GM12873 (cell line): ENCODE data around the gene CPE.

Experiments
- TF ChIP-seq, protein P1 (sequence below): IDR thresholded peaks from 2 replicates; pipeline ENCODE4 v1.5.1; 2012; ENCODE audit warnings: low read depth, mild to moderate bottlenecking, moderate library complexity, low read length, control low read depth; ENCODE audit not compliant: insufficient read depth; ENCODE audit errors: missing control alignments

The CPE gene

DNA sequence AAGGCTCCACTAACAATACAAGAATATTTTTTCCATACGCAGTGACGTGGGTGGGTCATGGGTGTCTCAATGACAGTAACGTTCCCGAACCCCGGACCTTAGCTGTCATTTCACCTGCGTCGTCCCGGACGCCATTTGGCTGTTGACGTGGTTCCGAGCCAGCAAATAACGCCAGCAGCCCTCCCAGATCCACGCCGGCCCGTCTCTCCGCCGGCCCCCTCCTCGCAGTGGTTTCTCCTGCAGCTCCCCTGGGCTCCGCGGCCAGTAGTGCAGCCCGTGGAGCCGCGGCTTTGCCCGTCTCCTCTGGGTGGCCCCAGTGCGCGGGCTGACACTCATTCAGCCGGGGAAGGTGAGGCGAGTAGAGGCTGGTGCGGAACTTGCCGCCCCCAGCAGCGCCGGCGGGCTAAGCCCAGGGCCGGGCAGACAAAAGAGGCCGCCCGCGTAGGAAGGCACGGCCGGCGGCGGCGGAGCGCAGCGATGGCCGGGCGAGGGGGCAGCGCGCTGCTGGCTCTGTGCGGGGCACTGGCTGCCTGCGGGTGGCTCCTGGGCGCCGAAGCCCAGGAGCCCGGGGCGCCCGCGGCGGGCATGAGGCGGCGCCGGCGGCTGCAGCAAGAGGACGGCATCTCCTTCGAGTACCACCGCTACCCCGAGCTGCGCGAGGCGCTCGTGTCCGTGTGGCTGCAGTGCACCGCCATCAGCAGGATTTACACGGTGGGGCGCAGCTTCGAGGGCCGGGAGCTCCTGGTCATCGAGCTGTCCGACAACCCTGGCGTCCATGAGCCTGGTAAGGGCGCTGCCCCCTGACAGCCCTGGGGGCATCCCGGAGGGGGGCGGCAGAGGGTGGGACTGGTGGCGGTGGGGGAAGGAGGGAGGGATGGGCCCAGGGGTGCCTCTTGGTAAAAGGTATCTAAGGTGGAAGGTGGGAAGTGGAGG is at the start of gene CPE:
Gene CPE, plus strand, starts transcription at position 264 of the 933 bp plus-strand sequence. Its CDS starts 214 bp downstream, at position 478.
- TF ChIP-seq, protein P1, sequence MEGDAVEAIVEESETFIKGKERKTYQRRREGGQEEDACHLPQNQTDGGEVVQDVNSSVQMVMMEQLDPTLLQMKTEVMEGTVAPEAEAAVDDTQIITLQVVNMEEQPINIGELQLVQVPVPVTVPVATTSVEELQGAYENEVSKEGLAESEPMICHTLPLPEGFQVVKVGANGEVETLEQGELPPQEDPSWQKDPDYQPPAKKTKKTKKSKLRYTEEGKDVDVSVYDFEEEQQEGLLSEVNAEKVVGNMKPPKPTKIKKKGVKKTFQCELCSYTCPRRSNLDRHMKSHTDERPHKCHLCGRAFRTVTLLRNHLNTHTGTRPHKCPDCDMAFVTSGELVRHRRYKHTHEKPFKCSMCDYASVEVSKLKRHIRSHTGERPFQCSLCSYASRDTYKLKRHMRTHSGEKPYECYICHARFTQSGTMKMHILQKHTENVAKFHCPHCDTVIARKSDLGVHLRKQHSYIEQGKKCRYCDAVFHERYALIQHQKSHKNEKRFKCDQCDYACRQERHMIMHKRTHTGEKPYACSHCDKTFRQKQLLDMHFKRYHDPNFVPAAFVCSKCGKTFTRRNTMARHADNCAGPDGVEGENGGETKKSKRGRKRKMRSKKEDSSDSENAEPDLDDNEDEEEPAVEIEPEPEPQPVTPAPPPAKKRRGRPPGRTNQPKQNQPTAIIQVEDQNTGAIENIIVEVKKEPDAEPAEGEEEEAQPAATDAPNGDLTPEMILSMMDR = peak; percentile 32

DNA sequence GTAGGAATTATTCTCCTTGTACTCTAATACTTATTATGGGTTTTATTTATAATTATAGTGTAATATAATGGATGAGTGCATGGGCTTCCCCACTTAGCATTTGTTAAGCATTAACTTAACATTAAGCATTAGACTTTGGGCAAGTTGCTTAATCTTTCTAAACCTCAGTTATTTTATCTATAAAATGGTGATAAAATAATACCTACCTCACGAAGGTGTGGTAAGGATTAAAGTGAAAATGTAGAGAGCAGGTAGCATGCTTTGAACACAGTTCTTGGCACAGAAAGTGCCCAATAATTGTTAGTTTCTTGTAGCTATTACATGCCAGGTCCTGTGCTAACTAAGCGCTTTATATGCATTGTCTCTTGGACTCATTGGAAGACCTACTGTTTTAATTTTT is 48.7 kb upstream of the CPE start:
- TF ChIP-seq, protein P1 = no peak

DNA sequence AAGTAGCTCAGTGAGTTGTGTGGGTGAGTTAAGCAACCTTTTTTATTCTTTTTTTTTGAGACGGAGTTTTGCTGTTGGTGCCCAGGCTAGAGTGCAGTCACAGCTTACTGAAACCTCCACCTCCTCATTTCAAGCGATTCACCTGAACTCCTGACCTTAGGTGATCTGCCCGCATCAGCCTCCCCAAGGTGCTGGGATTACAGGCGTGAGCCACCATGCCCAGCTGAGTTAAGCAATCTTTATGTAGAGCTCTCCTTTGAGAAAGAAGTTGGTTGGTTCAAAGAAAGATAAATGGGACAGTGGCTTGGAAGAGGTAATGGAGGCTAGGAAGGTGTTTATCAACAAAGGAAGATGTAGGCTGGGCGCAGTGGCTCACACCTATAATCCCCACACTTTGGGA is 48.1 kb upstream of the CPE start:
- TF ChIP-seq, protein P1 = no peak

DNA sequence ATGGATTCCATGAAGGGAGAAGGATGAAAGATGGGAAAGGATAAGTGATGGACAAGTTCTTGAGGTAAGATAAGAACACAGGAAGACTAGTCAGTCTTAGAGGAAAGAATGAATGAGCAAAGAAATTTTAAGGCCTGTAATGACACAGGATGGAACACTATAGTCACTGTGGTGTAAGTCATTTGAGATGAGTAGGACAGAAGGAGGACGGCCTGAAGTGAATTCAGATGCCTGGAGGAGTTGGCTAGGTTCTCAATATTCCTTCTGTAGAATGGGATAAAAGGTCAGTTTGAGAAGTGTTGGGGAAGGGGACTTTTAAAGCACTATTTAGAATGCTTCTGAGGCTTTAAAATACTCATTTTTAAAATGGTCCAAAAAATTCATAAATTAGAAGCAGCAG is 47.4 kb upstream of the CPE start:
- TF ChIP-seq, protein P1 = no peak

DNA sequence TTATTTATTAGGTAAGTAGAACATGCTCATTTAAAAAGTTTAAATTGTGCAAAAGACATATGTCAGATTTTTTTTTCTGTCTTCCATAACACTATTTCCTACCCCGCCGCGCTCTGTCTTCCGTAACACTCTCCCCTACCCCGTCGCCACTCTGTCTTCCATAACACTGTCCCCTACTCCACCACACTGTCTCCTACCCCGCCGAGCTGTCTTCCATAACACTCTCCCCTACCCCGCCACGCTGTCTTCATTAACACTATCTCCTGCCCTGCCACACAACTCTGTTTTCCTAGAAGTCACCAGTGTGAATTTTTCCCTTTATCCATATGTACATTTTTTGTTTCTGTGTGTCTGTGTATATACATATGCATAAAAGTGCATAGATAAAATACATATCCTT is 47.0 kb upstream of the CPE start:
- TF ChIP-seq, protein P1 = no peak

DNA sequence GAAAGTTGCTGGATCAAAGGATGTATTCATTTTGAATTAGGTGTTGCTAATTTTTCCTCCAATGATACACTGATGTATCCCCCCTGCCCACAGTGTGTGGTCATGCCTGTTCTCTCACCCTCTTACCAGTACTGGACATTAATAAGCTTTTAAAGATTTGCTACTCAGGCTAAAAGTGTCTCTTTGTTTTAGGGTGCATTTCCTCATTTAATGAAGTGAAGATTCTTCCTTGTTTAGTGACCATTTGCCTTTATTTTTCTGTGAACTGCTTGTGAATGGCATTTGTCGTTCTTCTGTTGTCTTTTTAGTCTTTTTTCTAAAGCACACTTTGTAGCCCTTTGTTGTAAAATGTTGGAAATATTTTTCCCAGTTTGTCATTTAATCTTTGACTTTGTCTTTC is 46.3 kb upstream of the CPE start:
- TF ChIP-seq, protein P1 = no peak

DNA sequence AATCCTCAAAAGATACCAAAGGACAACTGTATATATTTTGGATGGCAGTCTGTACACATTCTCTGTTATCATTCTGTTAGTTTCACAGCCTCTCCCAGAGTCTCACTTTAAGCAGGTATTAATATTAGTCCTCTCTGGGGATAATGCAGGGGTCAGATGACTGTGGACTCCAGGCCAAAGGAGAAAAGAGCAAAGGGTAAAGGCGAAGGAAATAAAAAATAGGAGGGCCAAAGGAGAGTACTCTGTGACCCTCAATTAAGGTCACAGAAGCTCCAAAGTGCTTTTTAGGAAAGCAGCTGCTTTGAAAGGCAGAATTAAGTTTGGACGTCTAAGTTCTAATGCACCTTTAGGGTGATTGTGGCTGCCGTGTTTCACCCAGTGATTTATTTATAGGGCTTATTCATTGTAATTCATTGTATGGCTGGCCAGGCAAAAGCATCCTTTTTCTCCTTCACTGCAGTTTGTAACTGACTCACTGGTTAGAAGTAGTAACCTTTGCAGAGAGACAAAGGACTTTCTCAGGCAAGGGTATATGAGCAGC is 43.6 kb upstream of the CPE start:
- TF ChIP-seq, protein P1 = no peak
